GM19099 (cell line): Measurements from ENCODE around the gene TUNAR.

Experiments used
- POLR2A ChIP-seq: IDR thresholded peaks from 3 replicates; pipeline ENCODE4 v1.6.1; 2011; ENCODE audit warnings: low read depth; ENCODE audit not compliant: insufficient read length; ENCODE audit errors: extremely low read depth

Gene TUNAR

GRCh38 chr14:95862243-95862642, 14.4 kb upstream of the TUNAR start:
- TF ChIP-seq POLR2A, result no peak

- no peak for TF ChIP-seq POLR2A
These were observed 13.3 kb upstream of the TUNAR start for GRCh38 chr14:95863295-95863694.

GRCh38 chr14:95869776-95870175, 6.9 kb upstream of the TUNAR start:
- TF ChIP-seq POLR2A, result no peak

GRCh38 chr14:95870772-95871171, 5.9 kb upstream of the TUNAR start:
- TF ChIP-seq POLR2A, result no peak

- TF ChIP-seq POLR2A, result no peak
These were observed 5.1 kb upstream of the TUNAR start for GRCh38 chr14:95871531-95871930.

- TF ChIP-seq POLR2A, result no peak
These were observed 3.9 kb upstream of the TUNAR start for GRCh38 chr14:95872777-95873176.

- TF ChIP-seq POLR2A, result no peak
These were observed 536 bp upstream of the TUNAR start for GRCh38 chr14:95875831-95876760.

- TF ChIP-seq POLR2A, result no peak
These were observed 1.0 kb downstream of the TUNAR start for GRCh38 chr14:95877633-95878032.

GRCh38 chr14:95884377-95884776, 7.7 kb downstream of the TUNAR start:
- TF ChIP-seq POLR2A, result no peak

GRCh38 chr14:95885278-95885677, 8.6 kb downstream of the TUNAR start:
- no peak for TF ChIP-seq POLR2A

GRCh38 chr14:95885866-95886265, 9.2 kb downstream of the TUNAR start:
- no peak for TF ChIP-seq POLR2A

GRCh38 chr14:95886366-95887056, 9.9 kb downstream of the TUNAR start:
- TF ChIP-seq POLR2A, result no peak

GRCh38 chr14:95887351-95887750, 10.7 kb downstream of the TUNAR start:
- no peak for TF ChIP-seq POLR2A

- no peak for TF ChIP-seq POLR2A
These were observed 12.8 kb downstream of the TUNAR start for GRCh38 chr14:95889236-95889979.

- TF ChIP-seq POLR2A, result no peak
These were observed 15.1 kb downstream of the TUNAR start for GRCh38 chr14:95891742-95892141.
